Ishikawa (cell line): Measurements from ENCODE around the gene AUTS2.

Experiments
- CEBPB ChIP-seq: IDR thresholded peaks from 2 replicates; pipeline ENCODE4 v1.6.1; 2012
- CREB1 ChIP-seq: IDR thresholded peaks from 2 replicates; pipeline ENCODE4 v1.6.1; 2012; ENCODE audit warnings: low read depth
- EGR1 ChIP-seq: IDR thresholded peaks from 2 replicates; pipeline ENCODE4 v1.6.1; 2012
- EP300 ChIP-seq: IDR thresholded peaks from 2 replicates; pipeline ENCODE4 v1.6.1; 2012; ENCODE audit warnings: borderline replicate concordance
- FOXM1 ChIP-seq: IDR thresholded peaks from 2 replicates; pipeline ENCODE4 v1.6.1; 2012; ENCODE audit warnings: low read depth, borderline replicate concordance
- NFIC ChIP-seq: IDR thresholded peaks from 2 replicates; pipeline ENCODE4 v1.6.1; 2012
- RAD21 ChIP-seq: IDR thresholded peaks from 2 replicates; pipeline ENCODE4 v1.6.1; 2012; ENCODE audit warnings: low read depth
- TAF1 ChIP-seq: IDR thresholded peaks from 2 replicates; pipeline ENCODE4 v1.6.1; 2012; ENCODE audit warnings: low read depth, mild to moderate bottlenecking
- TEAD4 ChIP-seq: IDR thresholded peaks from 2 replicates; pipeline ENCODE4 v1.6.1; 2012
- YY1 ChIP-seq: IDR thresholded peaks from 2 replicates; pipeline ENCODE4 v1.6.1; 2012; ENCODE audit warnings: low read depth
- ZBTB7A ChIP-seq: IDR thresholded peaks from 2 replicates; pipeline ENCODE4 v1.6.1; 2012; ENCODE audit warnings: low read depth
- TF ChIP-seq, protein P1 (sequence below): IDR thresholded peaks from 2 replicates; pipeline ENCODE4 v1.6.1; 2012; ENCODE audit warnings: low read depth, mild to moderate bottlenecking
- TF ChIP-seq, protein P2 (sequence below): IDR thresholded peaks from 2 replicates; pipeline ENCODE4 v1.6.1; 2012

DNA sequence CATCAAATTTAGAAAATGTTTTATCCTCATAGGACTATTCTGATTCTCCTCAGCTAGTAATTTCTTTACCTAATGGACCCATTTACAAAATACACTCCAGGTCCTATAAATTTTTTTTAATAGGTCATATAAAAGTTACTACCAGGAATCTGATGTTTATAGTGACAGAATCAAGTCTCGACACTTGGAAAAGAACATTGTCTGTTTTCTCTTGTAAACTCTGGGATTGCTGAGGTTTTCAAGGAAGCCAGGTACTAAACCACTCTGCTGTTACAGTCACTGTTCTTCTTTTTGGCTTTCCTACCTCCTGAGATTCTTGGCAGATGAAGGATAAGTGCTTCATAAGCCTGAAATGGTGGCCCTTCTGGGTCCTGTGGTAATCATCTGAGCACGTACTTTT is 493.1 kb downstream of the AUTS2 start:
- TF ChIP-seq TAF1 (no peak), TEAD4 (no peak), FOXM1 (no peak), ZBTB7A (no peak), NFIC (no peak), EP300 (no peak), EGR1 (no peak), RAD21 (no peak), YY1 (no peak), CREB1 (no peak), CEBPB (no peak)
- TF ChIP-seq, protein P1, sequence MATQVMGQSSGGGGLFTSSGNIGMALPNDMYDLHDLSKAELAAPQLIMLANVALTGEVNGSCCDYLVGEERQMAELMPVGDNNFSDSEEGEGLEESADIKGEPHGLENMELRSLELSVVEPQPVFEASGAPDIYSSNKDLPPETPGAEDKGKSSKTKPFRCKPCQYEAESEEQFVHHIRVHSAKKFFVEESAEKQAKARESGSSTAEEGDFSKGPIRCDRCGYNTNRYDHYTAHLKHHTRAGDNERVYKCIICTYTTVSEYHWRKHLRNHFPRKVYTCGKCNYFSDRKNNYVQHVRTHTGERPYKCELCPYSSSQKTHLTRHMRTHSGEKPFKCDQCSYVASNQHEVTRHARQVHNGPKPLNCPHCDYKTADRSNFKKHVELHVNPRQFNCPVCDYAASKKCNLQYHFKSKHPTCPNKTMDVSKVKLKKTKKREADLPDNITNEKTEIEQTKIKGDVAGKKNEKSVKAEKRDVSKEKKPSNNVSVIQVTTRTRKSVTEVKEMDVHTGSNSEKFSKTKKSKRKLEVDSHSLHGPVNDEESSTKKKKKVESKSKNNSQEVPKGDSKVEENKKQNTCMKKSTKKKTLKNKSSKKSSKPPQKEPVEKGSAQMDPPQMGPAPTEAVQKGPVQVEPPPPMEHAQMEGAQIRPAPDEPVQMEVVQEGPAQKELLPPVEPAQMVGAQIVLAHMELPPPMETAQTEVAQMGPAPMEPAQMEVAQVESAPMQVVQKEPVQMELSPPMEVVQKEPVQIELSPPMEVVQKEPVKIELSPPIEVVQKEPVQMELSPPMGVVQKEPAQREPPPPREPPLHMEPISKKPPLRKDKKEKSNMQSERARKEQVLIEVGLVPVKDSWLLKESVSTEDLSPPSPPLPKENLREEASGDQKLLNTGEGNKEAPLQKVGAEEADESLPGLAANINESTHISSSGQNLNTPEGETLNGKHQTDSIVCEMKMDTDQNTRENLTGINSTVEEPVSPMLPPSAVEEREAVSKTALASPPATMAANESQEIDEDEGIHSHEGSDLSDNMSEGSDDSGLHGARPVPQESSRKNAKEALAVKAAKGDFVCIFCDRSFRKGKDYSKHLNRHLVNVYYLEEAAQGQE = no peak
- TF ChIP-seq, protein P2, sequence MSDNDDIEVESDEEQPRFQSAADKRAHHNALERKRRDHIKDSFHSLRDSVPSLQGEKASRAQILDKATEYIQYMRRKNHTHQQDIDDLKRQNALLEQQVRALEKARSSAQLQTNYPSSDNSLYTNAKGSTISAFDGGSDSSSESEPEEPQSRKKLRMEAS = no peak
